LNCAP (cell line): ENCODE measurements around the gene LARP4B.

Experiments used
- CTCF ChIP-seq: fragments of 450-650 bp; IDR thresholded peaks from 2 replicates; pipeline ENCODE4 v1.5.1; 2017; ENCODE audit warnings: mild to moderate bottlenecking

LARP4B gene

DNA sequence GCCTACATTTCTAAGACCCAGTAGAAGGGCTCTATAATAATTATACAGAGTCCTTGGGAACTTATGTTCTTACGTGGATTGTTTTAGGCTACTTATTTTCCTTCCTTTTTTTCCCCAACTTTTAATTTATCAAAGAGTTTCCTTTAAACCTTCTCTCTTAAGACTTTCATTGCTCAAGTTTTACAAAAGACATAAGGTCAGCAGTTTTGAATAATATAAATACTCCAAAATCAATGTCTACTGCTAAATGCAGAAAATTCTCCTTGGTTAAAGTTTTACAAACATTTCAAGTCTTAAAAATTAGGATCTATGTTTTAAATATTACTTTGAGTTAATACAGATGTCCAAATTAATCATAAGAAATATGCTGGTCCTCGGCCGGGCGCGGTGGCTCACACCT lies 97.0 kb downstream of the LARP4B start:
- TF ChIP-seq CTCF, result no peak

GRCh38 chr10:829241-829640 lies 102.3 kb downstream of the LARP4B start:
- TF ChIP-seq CTCF, result no peak

- TF ChIP-seq CTCF, result no peak
Observed at GRCh38 chr10:828191-828590, 103.3 kb downstream of the LARP4B start.

GRCh38 chr10:824946-825345 lies 106.6 kb downstream of the LARP4B start:
- no peak for TF ChIP-seq CTCF

GRCh38 chr10:824497-824896 lies 107.0 kb downstream of the LARP4B start:
- no peak for TF ChIP-seq CTCF

DNA sequence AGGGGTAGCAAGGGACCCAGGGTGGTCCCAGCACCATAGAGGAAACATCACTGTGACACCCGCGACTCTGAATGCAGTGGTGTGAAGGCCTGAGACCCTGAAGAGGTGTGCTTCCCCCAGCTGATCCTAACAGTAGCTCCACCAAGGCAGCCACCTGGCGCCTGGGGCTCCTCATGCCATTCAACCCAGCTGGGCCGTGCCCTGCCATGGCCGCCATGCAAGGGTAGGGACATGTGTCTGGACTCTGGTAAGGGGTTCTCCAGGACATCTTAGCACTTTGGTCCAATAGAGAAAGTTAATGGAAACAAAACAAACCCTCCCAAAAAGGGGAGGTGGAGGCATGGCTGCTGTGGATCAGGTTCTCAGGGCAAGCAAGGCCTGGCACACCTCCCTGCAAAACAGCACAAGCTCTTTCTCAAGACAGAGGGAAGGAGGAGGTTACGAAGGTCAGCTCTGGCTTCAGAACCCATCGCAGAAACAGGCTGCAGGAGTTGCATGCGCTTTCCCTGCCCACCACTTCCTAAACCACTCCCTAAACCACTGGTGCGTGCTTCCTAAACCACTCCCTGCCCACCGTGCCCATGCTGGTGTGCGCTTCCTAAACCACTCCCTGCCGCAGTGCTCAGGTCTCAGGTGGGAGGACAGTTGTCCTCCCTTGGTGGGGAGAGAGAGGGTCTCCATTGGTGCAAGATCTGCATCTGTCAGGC lies 108.7 kb downstream of the LARP4B start:
- no peak for TF ChIP-seq CTCF

DNA sequence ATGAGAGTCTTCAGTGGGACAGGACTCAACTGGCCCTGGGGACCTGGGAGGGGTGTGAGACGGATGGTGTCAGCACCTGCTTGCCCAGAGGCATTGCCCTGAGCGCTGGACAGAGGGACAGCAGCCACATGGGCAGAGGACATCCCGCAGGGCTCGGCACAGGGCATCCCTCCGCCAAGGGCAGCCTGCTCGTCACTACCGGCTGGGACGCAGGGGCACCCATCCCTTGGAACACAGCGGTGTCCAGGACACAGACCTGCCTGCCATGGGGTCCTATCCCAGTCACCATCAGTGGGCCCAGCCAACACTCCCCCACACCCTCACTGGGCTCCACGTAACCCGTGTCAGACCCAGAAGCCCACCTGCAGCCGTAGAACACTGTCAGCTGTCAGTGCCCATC lies 109.3 kb downstream of the LARP4B start:
- TF ChIP-seq CTCF, result no peak

GRCh38 chr10:821322-821721 lies 110.2 kb downstream of the LARP4B start:
- no peak for TF ChIP-seq CTCF
